Activated CD8-positive, alpha-beta T cell treated with anti-CD3 and anti-CD28 coated beads for 36 hours (primary cell): Measurements from ENCODE around the gene THBS3. TPM values are rescaled to one million over a fixed set of nuclear protein-coding genes. Genes with fewer than 3 reads are reported as not detected.
A peak's percentile ranks its signal among the peaks of the same experiment; 100 is the strongest.

Experiments used
- ATAC-seq: fragments of 200-7000 bp; cut with Tn5 transposase; one replicate; pipeline ENCODE4 v1.10.0; 2021; ENCODE audit warnings: mild to moderate bottlenecking, moderate library complexity
- CTCF ChIA-PET: fragments of 350-600 bp; sonication (Branson Sonifier 250); formaldehyde crosslinking; loops from one replicate; lab custom pipeline; 2021; ENCODE audit warnings: antibody characterized with exemption; lab: Charles Lee
- POLR2A ChIA-PET: fragments of 350-600 bp; sonication (Branson Sonifier 250); formaldehyde crosslinking; loops from one replicate; lab custom pipeline; 2021; ENCODE audit warnings: antibody characterized with exemption; lab: Charles Lee
- DNase-seq: peaks from one replicate; pipeline ENCODE4 v3.0.0-alpha.2; 2020
- H3K27ac Mint-ChIP-seq: one replicate; pipeline ENCODE4 v1.8.0; 2021; ENCODE audit warnings: mild to moderate bottlenecking, mixed read lengths
- H3K27me3 Mint-ChIP-seq: one replicate; pipeline ENCODE4 v1.8.0; 2021; ENCODE audit warnings: mixed read lengths
- H3K36me3 Mint-ChIP-seq: one replicate; pipeline ENCODE4 v1.8.0; 2021; ENCODE audit warnings: low read depth, mixed read lengths
- H3K4me1 Mint-ChIP-seq: one replicate; pipeline ENCODE4 v1.8.0; 2021; ENCODE audit warnings: low read depth, mixed read lengths
- H3K4me3 Mint-ChIP-seq: one replicate; pipeline ENCODE4 v1.8.0; 2021; ENCODE audit warnings: mild to moderate bottlenecking, moderate library complexity, mixed read lengths
- H3K9me3 Mint-ChIP-seq: one replicate; pipeline ENCODE4 v1.8.0; 2021; ENCODE audit warnings: mixed read lengths
- intact Hi-C: fragments of 100-400 bp; cut with micrococcal nuclease; formaldehyde crosslinking; loops from one replicate; pipeline ENCODE4 v1.10.0; 2022
- total RNA-seq, 2 experiments: library from RNA; stranded (reverse); gene quantifications; one replicate each; pipeline ENCODE4 v1.2.3, GENCODE V29; 2021
- TF ChIP-seq, protein P1 (sequence below): fragments of 200-600 bp; IDR thresholded peaks from one replicate; pipeline ENCODE4 v1.8.0; 2022; ENCODE audit warnings: antibody characterized with exemption, mild to moderate bottlenecking

The THBS3 gene
- total RNA-seq, 2 experiments from 2014 or later = 11.1 to 12.0 TPM

DNA sequence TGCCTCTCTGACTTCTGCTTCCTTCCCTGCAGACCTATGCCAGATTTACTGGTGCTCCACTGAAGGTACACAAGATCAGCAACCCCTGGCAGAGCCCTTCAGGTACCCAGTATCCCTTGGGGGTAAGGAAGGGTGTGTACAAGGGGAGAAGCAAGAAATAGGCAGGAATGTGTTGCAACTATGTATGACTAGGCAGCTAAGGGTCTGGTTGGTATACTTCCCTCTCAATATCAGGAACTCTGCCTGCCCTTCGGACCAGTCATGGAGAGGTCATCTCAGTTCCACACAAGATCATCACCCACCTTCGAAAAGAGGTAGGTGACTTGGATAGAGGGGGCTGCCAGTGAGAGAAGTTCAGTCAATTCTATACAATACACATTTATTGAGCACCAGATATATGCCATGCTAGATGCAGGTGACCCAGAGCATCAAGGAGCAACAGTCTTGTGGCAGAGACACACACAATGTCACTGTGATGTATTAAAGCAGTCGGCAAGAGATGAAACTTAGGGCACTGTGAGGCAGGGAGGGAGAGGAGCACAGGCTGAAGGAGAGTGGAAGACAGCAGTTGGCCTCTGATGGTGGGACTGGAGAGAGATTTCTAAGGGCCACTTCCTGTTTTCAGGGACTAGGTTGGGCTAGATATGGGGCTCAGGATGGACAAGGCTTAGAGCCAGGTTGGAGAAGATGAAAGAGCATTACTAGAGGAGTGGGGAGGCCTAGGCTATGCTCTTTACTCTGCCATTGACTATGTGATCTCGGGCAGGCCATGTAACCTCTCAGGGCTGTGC, 2.8 kb upstream of the THBS3 start:
- ATAC-seq (no peak), DNase-seq (no peak)
- POLR2A ChIA-PET = interaction anchor here (0.7 to 2.0 kb wide), 3 partner anchors 9 to 18 kb away, joined by 3 to 8 read pairs (median 4); no protein-coding TSS in a partner anchor
- Mint-ChIP-seq H3K27ac (peak overlapping the region; percentile 6), H3K36me3 (peaks cover 6% of the 10 kb centered on the region), H3K4me3 (peak overlapping the region; percentile 92), H3K9me3 (no peaks in the 10 kb centered on the region), H3K4me1 (peaks cover 29% of the 10 kb centered on the region), H3K27me3 (no peaks in the 10 kb centered on the region)
- TF ChIP-seq, protein P1, sequence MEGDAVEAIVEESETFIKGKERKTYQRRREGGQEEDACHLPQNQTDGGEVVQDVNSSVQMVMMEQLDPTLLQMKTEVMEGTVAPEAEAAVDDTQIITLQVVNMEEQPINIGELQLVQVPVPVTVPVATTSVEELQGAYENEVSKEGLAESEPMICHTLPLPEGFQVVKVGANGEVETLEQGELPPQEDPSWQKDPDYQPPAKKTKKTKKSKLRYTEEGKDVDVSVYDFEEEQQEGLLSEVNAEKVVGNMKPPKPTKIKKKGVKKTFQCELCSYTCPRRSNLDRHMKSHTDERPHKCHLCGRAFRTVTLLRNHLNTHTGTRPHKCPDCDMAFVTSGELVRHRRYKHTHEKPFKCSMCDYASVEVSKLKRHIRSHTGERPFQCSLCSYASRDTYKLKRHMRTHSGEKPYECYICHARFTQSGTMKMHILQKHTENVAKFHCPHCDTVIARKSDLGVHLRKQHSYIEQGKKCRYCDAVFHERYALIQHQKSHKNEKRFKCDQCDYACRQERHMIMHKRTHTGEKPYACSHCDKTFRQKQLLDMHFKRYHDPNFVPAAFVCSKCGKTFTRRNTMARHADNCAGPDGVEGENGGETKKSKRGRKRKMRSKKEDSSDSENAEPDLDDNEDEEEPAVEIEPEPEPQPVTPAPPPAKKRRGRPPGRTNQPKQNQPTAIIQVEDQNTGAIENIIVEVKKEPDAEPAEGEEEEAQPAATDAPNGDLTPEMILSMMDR = no peak
- intact Hi-C loops = no loop called here
- CTCF ChIA-PET = interaction anchor here (1.0 to 7.4 kb wide), 5 partner anchors 14 to 125 kb away, joined by 3 to 61 read pairs (median 14); no protein-coding TSS in a partner anchor

DNA sequence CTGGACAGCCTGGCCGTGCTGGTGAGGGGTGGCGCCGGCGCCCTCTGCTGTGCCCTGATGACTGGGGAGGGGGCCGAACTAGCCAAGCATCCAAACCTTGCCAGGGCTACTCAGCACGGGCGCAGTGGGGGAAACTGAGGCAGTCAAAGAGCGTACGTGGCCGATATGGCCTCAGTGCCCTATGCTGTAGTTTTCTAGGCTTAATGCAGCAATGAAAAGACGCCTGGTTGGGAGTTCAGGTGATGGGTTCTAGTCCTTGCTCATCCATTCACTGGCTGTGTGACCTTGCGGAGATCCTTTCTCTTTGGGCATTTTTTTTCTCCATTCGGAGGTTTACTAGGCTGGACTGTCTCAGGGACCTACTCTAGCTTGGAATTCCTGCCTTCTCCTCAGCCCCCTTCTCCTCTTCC, 1.6 kb upstream of the THBS3 start:
- POLR2A ChIA-PET = interaction anchor here (1.2 to 3.8 kb wide), 8 partner anchors 10 to 52 kb away, joined by 3 to 52 read pairs (median 6); a partner anchor contains a TSS
- H3K9me3 Mint-ChIP-seq = no peaks in the 10 kb centered on the region
- H3K27me3 Mint-ChIP-seq = no peaks in the 10 kb centered on the region
- no peak for ATAC-seq
- H3K4me3 Mint-ChIP-seq = peak overlapping the region; percentile 92
- TF ChIP-seq, protein P1 = no peak
- peaks cover 29% of the 10 kb centered on the region for H3K4me1 Mint-ChIP-seq
- peak overlapping the region; percentile 89 for H3K27ac Mint-ChIP-seq
- intact Hi-C loops = loop anchor here (2.0 to 5.0 kb wide), 2 partner anchors 17 to 33 kb away; a partner anchor contains a TSS
- H3K36me3 Mint-ChIP-seq = peaks cover 2% of the 10 kb centered on the region
- CTCF ChIA-PET = interaction anchor here (1.0 to 7.4 kb wide), 6 partner anchors 14 to 124 kb away, joined by 3 to 61 read pairs (median 10); partner anchors contain the start of gene KRTCAP2
- no peak for DNase-seq

DNA sequence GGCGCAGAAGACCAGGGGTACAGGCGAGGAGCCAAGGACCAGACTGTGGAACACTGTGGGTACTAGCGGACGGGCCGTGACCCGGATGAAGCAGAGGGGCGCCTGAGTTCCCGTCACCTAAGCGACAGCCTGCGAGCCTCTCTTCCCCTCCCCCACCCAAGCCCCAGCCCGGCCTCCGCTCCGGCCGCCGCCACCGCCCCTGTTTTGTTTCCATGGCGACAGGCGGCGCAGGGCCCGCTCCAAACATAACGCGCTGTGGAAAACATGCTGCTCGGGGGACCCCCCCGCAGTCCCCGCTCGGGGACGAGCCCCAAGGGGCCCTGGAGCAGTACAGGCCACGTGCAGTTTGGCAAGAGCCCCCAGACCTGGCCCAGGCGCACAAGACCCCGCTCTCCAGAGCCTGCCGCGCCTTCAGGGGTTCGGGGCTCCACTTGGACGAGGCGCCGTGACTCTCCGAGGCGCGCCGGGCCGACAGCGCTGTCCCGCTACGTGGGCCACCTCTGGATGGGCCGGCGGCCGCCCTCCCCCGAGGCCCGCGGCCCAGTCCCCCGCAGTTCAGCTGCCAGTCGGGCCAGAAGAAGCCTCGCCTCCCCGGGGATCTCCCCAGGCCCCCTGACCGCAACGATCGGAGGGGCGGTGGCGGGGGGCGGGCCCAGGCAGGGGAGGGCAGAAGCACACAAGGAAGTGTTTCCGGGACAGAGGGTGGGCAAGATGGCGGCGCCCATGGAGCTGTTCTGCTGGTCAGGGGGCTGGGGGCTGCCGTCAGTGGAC, 1.0 kb upstream of the THBS3 start, which contains the start of gene MTX1:
MTX1 (plus strand) TSS at position 155 of the 771 bp plus-strand sequence; CDS start at position 265, 110 bp downstream.
- CTCF ChIA-PET = interaction anchor here (0.8 to 7.4 kb wide), 13 partner anchors 14 to 401 kb away, joined by 3 to 61 read pairs (median 14); partner anchors contain the start of genes KRTCAP2, SCAMP3 and TRIM46
- intact Hi-C loops = loop anchor here (2.0 to 5.0 kb wide), 2 partner anchors 18 to 34 kb away; a partner anchor contains a TSS
- Mint-ChIP-seq H3K36me3 (peaks cover 2% of the 10 kb centered on the region), H3K9me3 (no peaks in the 10 kb centered on the region), H3K4me1 (peaks cover 29% of the 10 kb centered on the region), H3K27ac (peak within 1 kb of the TSS; percentile 89), H3K27me3 (no peaks in the 10 kb centered on the region), H3K4me3 (peak within 1 kb of the TSS; percentile 92)
- DNase-seq = peak; percentile 94
- TF ChIP-seq, protein P1 = no peak
- POLR2A ChIA-PET = interaction anchor here (1.2 to 3.8 kb wide), 10 partner anchors 10 to 65 kb away, joined by 3 to 52 read pairs (median 6); partner anchors contain the start of gene CLK2
- peak; percentile 86 for ATAC-seq

DNA sequence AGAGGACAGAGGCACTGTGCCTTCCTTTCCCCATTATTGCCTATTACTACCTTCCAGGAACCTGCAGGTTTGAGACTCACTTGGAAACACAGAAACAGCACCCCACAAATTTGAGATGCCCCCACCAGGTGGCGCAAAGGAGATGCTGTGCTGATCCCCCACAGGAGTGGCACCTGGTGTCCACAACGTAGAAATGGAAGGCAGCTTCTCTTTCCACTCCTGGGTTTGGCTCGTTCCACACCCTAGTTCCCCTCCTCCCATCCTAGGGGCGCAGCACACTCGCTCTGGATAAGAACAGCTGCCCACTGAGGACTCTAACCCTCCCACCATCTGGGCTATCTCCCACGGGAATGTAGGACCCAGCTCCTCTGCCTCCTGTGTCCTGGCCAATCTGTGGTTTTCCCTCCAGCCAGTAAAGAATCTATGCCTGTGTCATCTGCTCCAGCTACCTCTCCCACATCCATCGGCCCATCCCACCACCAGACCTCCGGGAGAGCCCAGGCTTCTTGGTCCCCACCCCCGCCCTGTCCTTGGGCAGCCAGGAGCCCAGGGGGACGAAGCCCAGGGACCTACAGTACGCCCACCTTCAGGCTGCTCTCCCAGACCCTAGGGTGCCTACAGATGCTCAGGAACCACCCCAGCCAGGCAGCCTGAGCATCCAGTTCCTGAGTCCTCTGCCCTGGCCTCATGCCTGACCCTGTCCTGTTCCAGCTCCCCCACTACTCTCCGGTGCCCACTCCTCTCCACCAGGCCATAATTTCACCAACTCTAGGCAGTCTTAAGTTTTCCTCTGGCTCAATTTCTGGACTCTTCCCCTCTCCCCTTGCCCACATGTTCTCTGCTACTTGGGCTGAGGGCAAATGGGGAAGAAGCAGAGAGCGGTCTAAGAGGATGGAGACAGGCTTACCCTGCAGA, 549 bp downstream of the THBS3 start:
- Mint-ChIP-seq H3K27ac (peak overlapping the region; percentile 55), H3K4me1 (peaks cover 29% of the 10 kb centered on the region), H3K9me3 (no peaks in the 10 kb centered on the region), H3K27me3 (no peaks in the 10 kb centered on the region), H3K4me3 (peak overlapping the region; percentile 35), H3K36me3 (peaks cover 2% of the 10 kb centered on the region)
- CTCF ChIA-PET = interaction anchor here (0.7 to 7.4 kb wide), 30 partner anchors 12 to 914 kb away, joined by 3 to 61 read pairs (median 4); partner anchors contain the start of genes CLK2, EFNA4, ENTREP3 and FDPS
- intact Hi-C loops = loop anchor here (5.0 kb wide), 1 partner anchor 35 kb away; a partner anchor contains a TSS
- POLR2A ChIA-PET = interaction anchor here (0.9 to 3.8 kb wide), 9 partner anchors 12 to 115 kb away, joined by 3 to 52 read pairs (median 5); partner anchors contain the start of genes CLK2 and KRTCAP2
- ATAC-seq (peak; percentile 60), DNase-seq (peak; percentile 96)
- TF ChIP-seq, protein P1 = peak; percentile 88
